Mesodermal cell (in vitro differentiated cells): ENCODE measurements around the gene KCNJ6.
"Not testable (repeated sequence)": the region's sequence is repeated elsewhere in the genome, so short reads cannot be mapped to it uniquely, and the experiment has no call there.

Experiments
- H3K27ac ChIP-seq: 2 replicates; pipeline ENCODE4 v1.7.0; 2013; ENCODE audit warnings: mild to moderate bottlenecking, low read depth, low read length, moderate library complexity; ENCODE audit not compliant: severe bottlenecking
- H3K36me3 ChIP-seq: 2 replicates; pipeline ENCODE4 v1.7.1; 2013; ENCODE audit warnings: mild to moderate bottlenecking, low read length, moderate library complexity; ENCODE audit not compliant: control insufficient read depth, insufficient read depth
- H3K4me1 ChIP-seq: one replicate; pipeline ENCODE4 v1.7.1; 2013; ENCODE audit warnings: mild to moderate bottlenecking, low read length; ENCODE audit not compliant: insufficient read depth, control insufficient read depth, poor library complexity, severe bottlenecking
- H3K4me3 ChIP-seq: 2 replicates; pipeline ENCODE4 v1.7.0; 2013; ENCODE audit warnings: low read length, control low read depth, mild to moderate bottlenecking; ENCODE audit not compliant: insufficient read depth, poor library complexity, severe bottlenecking; ENCODE audit errors: extremely low read depth
- H3K9me3 ChIP-seq: 2 replicates; pipeline ENCODE4 v1.7.1; 2013; ENCODE audit warnings: mild to moderate bottlenecking, low read length, moderate library complexity; ENCODE audit not compliant: control insufficient read depth
- WGBS, 2 experiments: methylation state at CpG; one replicate each; pipeline ENCODE4 v1.1.5; 2013; ENCODE audit warnings: missing lambda C conversion rate in 2 of 2; ENCODE audit not compliant: insufficient coverage in 2 of 2; 5-methylcytosine and 5-hydroxymethylcytosine counted together

Gene KCNJ6

GRCh38 chr21:37936010-37936785, 19.9 kb upstream of the KCNJ6 start:
- WGBS, 2 experiments, result 100% methylated on average over 1 of the region's 4 CpGs
- no peak overlapping the region for H3K4me3 ChIP-seq
- no peak overlapping the region for H3K27ac ChIP-seq
- no peaks in the 10 kb centered on the region for H3K36me3 ChIP-seq
- peaks cover 8% of the 10 kb centered on the region for H3K9me3 ChIP-seq
- H3K4me1 ChIP-seq, result no peaks in the 10 kb centered on the region

GRCh38 chr21:37932936-37933335, 16.7 kb upstream of the KCNJ6 start:
- Histone ChIP-seq H3K4me1 (no peaks in the 10 kb centered on the region), H3K4me3 (no peak overlapping the region), H3K36me3 (no peaks in the 10 kb centered on the region), H3K9me3 (peaks cover 8% of the 10 kb centered on the region), H3K27ac (no peak overlapping the region)
- WGBS, 2 experiments, result 100% methylated on average over 1 of the region's 2 CpGs

GRCh38 chr21:37927711-37928110, 11.5 kb upstream of the KCNJ6 start:
- no peak overlapping the region for H3K4me3 ChIP-seq
- H3K9me3 ChIP-seq, result peaks cover under 1% of the 10 kb centered on the region
- 93 to 97% methylated on average over 2 to 3 of the region's 3 CpGs for WGBS, 2 experiments
- no peaks in the 10 kb centered on the region for H3K4me1 ChIP-seq
- H3K27ac ChIP-seq, result no peak overlapping the region
- H3K36me3 ChIP-seq, result no peaks in the 10 kb centered on the region

- Histone ChIP-seq H3K9me3 (no peaks in the 10 kb centered on the region), H3K27ac (no peak overlapping the region), H3K4me1 (no peaks in the 10 kb centered on the region), H3K36me3 (no peaks in the 10 kb centered on the region), H3K4me3 (no peak overlapping the region)
- WGBS, 2 experiments, result 68 to 76% methylated on average over 2 of the region's 3 CpGs
Measured at GRCh38 chr21:37921091-37921490, 4.8 kb upstream of the KCNJ6 start.

GRCh38 chr21:37920302-37920701, 4.0 kb upstream of the KCNJ6 start:
- not testable (repeated sequence) for H3K4me1 ChIP-seq, H3K36me3 ChIP-seq, H3K4me3 ChIP-seq, H3K9me3 ChIP-seq, H3K27ac ChIP-seq
- 88 to 89% methylated on average over 6 to 8 of the region's 8 CpGs for WGBS, 2 experiments

- no peak overlapping the region for H3K4me3 ChIP-seq
- no CpG with 5 or more reads among the region's 4 CpGs for WGBS, 2 experiments
- H3K36me3 ChIP-seq, result no peaks in the 10 kb centered on the region
- H3K4me1 ChIP-seq, result no peaks in the 10 kb centered on the region
- no peaks in the 10 kb centered on the region for H3K9me3 ChIP-seq
- H3K27ac ChIP-seq, result no peak overlapping the region
Measured at GRCh38 chr21:37917612-37918011, 1.4 kb upstream of the KCNJ6 start.

GRCh38 chr21:37915941-37916309, 332 bp downstream of the KCNJ6 start:
- no peak overlapping the region for H3K27ac ChIP-seq
- WGBS, 2 experiments, result 0% methylated on average over 13 to 20 of the region's 26 CpGs
- H3K4me1 ChIP-seq, result no peaks in the 10 kb centered on the region
- H3K36me3 ChIP-seq, result no peaks in the 10 kb centered on the region
- H3K9me3 ChIP-seq, result no peaks in the 10 kb centered on the region
- H3K4me3 ChIP-seq, result peak overlapping the region; percentile 50

- Histone ChIP-seq H3K4me3 (peak overlapping the region; percentile 50), H3K4me1 (no peaks in the 10 kb centered on the region), H3K27ac (no peak overlapping the region), H3K36me3 (no peaks in the 10 kb centered on the region), H3K9me3 (no peaks in the 10 kb centered on the region)
- WGBS, 2 experiments, result 2 to 5% methylated on average over 17 to 22 of the region's 28 CpGs
Measured at GRCh38 chr21:37915497-37915911, 753 bp downstream of the KCNJ6 start.

GRCh38 chr21:37912616-37913015, 3.6 kb downstream of the KCNJ6 start:
- H3K4me3 ChIP-seq, result no peak overlapping the region
- H3K4me1 ChIP-seq, result no peaks in the 10 kb centered on the region
- no peaks in the 10 kb centered on the region for H3K9me3 ChIP-seq
- no peaks in the 10 kb centered on the region for H3K36me3 ChIP-seq
- no peak overlapping the region for H3K27ac ChIP-seq

GRCh38 chr21:37909936-37910335, 6.3 kb downstream of the KCNJ6 start:
- H3K27ac ChIP-seq, result no peak overlapping the region
- no peaks in the 10 kb centered on the region for H3K4me1 ChIP-seq
- H3K4me3 ChIP-seq, result no peak overlapping the region
- no peaks in the 10 kb centered on the region for H3K9me3 ChIP-seq
- H3K36me3 ChIP-seq, result no peaks in the 10 kb centered on the region
- WGBS, 2 experiments, result 75 to 83% methylated on average over 3 to 6 of the region's 6 CpGs

- no peak overlapping the region for H3K27ac ChIP-seq
- no peaks in the 10 kb centered on the region for H3K9me3 ChIP-seq
- no peaks in the 10 kb centered on the region for H3K4me1 ChIP-seq
- H3K4me3 ChIP-seq, result no peak overlapping the region
- no peaks in the 10 kb centered on the region for H3K36me3 ChIP-seq
- 80 to 100% methylated on average over 1 of the region's 2 CpGs for WGBS, 2 experiments
Measured at GRCh38 chr21:37908691-37909090, 7.6 kb downstream of the KCNJ6 start.
